ENCODE measurements around the gene VBP1.
"Not testable (repeated sequence)": the region's sequence is repeated elsewhere in the genome, so short reads cannot be mapped to it uniquely, and the experiment has no call there.

VBP1 gene

DNA sequence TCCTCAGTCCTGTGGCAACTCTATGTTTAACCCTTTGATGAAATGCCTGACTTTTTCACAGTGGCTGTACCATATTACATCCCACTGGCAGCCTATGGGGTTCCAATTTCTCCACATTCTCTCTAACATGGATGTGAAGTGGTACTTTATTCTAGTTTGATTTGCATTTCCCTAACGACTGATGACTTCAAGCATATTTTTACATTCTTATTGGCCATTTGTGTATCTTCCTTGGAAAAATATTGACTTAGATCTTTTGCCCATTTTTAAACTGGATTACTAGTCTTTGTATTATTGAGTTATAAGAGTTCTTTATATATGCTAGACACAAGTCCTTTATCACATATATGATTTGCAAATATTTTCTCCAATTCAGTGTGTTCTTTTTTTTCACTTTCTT is 50.2 kb downstream of the VBP1 start:
- no peak for DNase-seq

DNA sequence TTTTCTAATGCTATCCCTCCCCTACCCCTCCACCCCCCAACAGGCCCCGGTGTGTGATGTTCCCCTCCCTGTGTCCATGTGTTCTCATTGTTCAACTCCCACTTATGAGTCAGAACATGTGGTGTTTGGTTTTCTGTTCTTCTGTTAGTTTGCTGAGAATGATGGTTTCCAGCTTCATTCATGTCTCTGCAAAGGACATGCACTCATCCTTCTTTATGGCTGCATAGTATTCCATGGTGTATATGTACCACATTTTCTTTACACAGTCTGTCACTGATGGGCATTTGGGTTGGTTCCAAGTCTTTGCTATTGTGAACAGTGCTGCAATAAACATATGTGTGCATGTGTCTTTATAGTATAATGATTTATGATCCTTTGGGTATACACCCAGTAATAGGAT is 51.7 kb downstream of the VBP1 start:
- DNase-seq, result not testable (repeated sequence)

DNA sequence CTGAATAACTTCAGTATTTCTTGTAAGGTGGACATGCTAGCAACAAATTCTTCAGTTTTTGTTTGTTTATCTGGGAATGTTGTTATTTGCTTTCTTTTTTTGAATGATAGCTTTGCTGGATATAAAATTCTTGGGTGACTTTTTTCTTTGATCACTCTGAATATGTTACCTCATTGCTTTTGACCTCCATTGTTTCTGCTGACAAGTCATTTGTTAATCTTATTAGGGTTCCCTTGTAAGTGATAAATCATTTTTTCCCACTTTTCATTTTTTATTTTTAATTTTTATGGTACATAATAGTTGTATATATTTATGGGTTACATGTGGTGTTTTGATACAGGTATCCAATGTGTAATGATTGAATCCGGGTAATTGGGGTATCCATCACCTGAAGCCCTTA is 54.7 kb downstream of the VBP1 start:
- no peak for DNase-seq

DNA sequence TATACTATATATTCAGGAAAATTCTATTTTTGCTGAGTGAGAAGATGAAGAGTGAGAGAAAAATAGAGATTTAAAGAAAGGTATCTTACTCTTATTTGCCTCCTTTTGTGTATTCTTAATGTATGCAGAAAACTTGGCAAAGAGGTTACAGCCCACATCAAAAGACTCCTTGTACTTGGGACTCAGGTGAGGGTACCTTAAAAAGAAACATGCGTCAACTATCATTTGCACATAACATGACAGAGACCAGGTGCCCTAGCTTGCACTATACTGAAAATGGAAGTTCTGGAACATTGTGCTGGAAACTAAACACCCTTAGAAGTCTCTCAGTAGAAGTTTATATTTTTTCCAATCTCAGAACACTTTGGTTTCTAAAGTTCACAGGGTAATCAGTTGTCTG is 63.6 kb downstream of the VBP1 start:
- DNase-seq, result no peak
